ENCODE data around the gene TBC1D22A.

GRCh38 chr22:47033648-47034000 is 271.2 kb downstream of the TBC1D22A start:
- no peak for TF ChIP-seq CTCF (IDR thresholded peaks at IDR 0.05)
- no peak for TF ChIP-seq POLR2A (IDR thresholded peaks at IDR 0.05)
